Activated naive CD8-positive, alpha-beta T cell treated with anti-CD3 and anti-CD28 coated beads for 36 hours (primary cell): ENCODE measurements around the gene POLA1. TPM values are rescaled to one million over a fixed set of nuclear protein-coding genes. Genes with fewer than 3 reads are reported as not detected.

ENCODE experiments used
- DNase-seq: peaks from one replicate; pipeline ENCODE4 v3.0.0; 2021
- H3K27ac Mint-ChIP-seq: one replicate; pipeline ENCODE4 v1.8.0; 2022; ENCODE audit warnings: mild to moderate bottlenecking, moderate library complexity, mixed read lengths
- H3K27me3 Mint-ChIP-seq: one replicate; pipeline ENCODE4 v1.8.0; 2022; ENCODE audit warnings: mild to moderate bottlenecking, mixed read lengths
- H3K36me3 Mint-ChIP-seq: one replicate; pipeline ENCODE4 v1.8.0; 2021; ENCODE audit warnings: mild to moderate bottlenecking, mixed read lengths
- H3K4me1 Mint-ChIP-seq: one replicate; pipeline ENCODE4 v1.8.0; 2021; ENCODE audit warnings: mixed read lengths
- H3K4me3 Mint-ChIP-seq: one replicate; pipeline ENCODE4 v1.8.0; 2022; ENCODE audit warnings: mild to moderate bottlenecking, moderate library complexity, mixed read lengths
- H3K9me3 Mint-ChIP-seq: one replicate; pipeline ENCODE4 v1.8.0; 2022; ENCODE audit warnings: mixed read lengths
- total RNA-seq, 2 experiments: library from RNA; stranded (reverse); gene quantifications; one replicate each; pipeline ENCODE4 v1.2.3, GENCODE V29; 2021

POLA1 gene
- total RNA-seq, 2 experiments from 2014 or later, result 48.3 to 48.4 TPM

DNA sequence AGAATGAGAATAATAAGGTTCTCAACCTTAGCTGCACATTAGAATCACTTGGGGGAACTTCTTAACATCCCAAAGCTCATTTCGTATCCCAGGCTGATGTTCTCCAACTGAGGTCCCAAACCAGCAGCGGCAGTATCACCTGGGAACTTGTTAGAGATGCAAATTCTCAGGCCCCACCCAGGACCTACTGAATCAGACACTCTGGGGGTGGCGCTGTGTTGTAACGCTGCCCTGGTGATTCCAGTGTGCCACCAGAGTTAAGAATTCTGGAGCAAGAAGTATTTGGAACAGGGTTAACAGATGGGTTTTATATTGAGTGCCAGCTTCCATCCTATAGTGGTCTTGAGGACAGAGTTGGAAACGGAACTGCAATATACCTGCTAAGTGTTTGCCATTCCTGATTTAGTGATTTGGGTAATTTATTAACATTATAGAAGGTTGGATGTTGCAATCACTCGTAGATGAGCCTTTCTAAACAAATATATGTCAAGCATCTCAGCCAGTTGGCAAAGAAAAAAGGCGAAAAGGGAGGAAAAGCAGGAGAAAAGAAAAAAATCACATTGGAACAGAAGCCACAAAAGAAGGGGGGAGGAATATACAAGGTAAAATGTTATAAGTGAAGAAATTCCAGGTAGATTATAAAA is 181.0 kb downstream of the POLA1 start:
- H3K27ac Mint-ChIP-seq, result no peak overlapping the region
- H3K27me3 Mint-ChIP-seq, result no peaks in the 10 kb centered on the region
- no peak overlapping the region for H3K4me3 Mint-ChIP-seq
- no peak for DNase-seq
- no peaks in the 10 kb centered on the region for H3K4me1 Mint-ChIP-seq
- peaks cover 3% of the 10 kb centered on the region for H3K36me3 Mint-ChIP-seq
- H3K9me3 Mint-ChIP-seq, result no peaks in the 10 kb centered on the region

DNA sequence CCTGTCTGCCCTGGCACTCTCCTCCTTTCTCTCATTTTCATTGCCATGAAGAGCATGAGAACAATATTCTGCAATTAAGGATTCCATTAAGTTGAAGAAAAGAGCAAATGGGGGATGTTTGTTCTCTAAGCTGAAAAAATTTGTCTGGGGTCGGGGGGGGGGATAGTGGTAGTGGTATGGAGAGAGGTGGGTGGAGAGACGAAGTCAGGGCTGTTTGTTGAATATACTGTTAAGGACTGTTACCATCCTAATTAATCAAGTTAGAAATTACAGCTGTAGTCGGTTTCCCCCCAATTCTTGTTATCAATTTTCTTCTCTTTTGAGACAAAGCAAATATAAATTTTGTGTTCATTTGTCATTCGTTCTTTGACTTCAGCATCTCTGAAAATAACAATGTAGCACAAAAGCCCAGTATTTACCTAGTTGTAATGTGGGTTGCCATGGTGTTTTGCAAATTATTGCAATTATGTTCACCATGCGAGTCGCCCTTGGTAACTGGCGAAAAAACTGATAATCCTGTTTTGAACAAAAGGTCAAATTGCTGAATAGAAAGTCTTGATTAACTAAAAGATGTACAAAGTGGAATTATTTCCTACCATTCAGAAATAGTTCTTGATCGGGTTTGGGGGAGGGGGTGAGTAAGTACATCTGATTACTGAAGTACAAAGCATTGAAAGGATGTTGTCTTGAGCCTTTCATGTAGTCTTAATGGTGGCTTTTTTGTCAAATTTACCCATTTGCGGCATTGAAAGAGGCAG is 183.0 kb downstream of the POLA1 start:
- no peak overlapping the region for H3K4me3 Mint-ChIP-seq
- DNase-seq, result no peak
- H3K36me3 Mint-ChIP-seq, result peaks cover 6% of the 10 kb centered on the region
- H3K4me1 Mint-ChIP-seq, result no peaks in the 10 kb centered on the region
- no peaks in the 10 kb centered on the region for H3K9me3 Mint-ChIP-seq
- no peaks in the 10 kb centered on the region for H3K27me3 Mint-ChIP-seq
- no peak overlapping the region for H3K27ac Mint-ChIP-seq

DNA sequence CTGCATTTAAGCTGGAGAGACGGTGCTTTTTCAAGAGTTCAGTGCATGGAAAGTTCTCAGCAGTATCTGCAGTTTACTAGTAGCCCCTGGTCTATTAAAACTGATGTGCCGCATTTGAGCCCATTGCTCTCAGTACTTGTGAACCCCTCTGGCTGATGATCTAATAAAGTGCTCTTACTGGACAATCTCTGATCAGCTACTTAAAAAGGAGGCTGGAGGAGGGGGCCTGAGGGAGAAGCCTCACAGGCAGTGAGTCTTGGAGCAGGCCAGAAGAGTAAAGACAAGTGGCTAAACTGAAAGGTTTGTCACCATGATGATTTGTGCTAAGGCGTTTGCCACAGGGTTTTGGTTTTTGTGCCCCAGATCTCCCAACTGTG is 183.6 kb downstream of the POLA1 start:
- no peak overlapping the region for H3K27ac Mint-ChIP-seq
- H3K4me1 Mint-ChIP-seq, result no peaks in the 10 kb centered on the region
- DNase-seq, result no peak
- H3K9me3 Mint-ChIP-seq, result no peaks in the 10 kb centered on the region
- no peak overlapping the region for H3K4me3 Mint-ChIP-seq
- H3K36me3 Mint-ChIP-seq, result peaks cover 10% of the 10 kb centered on the region
- H3K27me3 Mint-ChIP-seq, result no peaks in the 10 kb centered on the region

DNA sequence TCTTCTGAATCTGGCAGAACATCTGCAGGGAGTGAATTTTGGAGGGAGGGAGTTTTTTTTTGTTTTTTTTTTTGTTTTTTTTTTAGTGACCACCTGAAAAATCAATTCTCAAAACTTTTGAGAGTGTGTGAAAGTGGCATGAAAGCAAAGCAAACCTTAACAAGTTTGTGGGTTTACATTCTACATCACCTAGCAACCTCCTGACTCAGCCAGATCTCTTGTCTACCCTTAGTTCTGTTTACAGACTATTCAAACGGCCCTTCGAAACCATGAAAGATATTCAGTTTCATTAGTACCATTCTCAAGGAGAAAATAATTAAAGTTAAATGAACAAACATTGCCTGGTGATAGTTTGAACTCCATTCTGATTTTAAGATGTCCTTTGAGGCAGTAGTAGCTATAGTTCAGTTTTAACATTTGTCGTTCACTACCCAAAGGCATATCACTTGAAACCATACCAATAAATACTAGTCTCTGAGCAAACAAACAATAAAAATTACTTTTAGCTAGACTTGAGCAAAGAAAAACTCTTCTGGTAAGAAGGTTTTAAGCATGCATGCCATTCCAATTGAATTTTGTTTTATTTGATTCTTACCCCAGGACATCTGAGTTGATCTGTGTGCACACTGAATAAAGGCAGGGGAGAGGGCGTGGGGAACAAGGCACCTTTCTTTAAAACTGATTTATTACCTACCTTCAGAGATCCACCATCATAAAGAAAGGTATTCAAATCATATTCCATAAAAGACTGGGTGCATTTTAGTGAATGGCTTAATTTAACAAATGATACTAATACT is 184.3 kb downstream of the POLA1 start:
- Mint-ChIP-seq H3K27me3 (no peaks in the 10 kb centered on the region), H3K9me3 (no peaks in the 10 kb centered on the region), H3K4me1 (no peaks in the 10 kb centered on the region), H3K27ac (no peak overlapping the region), H3K4me3 (no peak overlapping the region), H3K36me3 (peaks cover 12% of the 10 kb centered on the region)
- no peak for DNase-seq

- H3K27ac Mint-ChIP-seq, result no peak overlapping the region
- peaks cover 12% of the 10 kb centered on the region for H3K36me3 Mint-ChIP-seq
- DNase-seq, result no peak
- H3K9me3 Mint-ChIP-seq, result no peaks in the 10 kb centered on the region
- no peak overlapping the region for H3K4me3 Mint-ChIP-seq
- H3K4me1 Mint-ChIP-seq, result no peaks in the 10 kb centered on the region
- no peaks in the 10 kb centered on the region for H3K27me3 Mint-ChIP-seq
These were observed 186.0 kb downstream of the POLA1 start for GRCh38 chrX:24879679-24880078.

DNA sequence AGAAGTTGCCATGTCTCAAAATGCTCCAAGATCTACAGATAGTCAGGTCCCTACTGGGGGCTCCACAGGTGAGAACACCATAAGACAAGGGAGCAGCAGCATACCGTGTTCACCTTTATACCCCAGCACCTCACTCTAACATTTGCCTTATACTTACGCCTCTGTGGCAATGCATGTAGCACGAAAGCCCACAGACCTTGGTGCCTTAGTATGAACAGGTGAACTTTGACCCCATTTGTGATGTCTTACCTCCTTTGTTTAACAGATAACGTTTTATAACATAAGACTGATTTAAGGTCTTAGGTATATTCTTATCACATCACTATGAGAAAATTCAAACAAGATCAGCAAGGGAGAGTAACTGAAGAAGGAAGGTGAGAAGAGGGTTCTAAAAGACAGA is 193.2 kb downstream of the POLA1 start:
- no peaks in the 10 kb centered on the region for H3K27me3 Mint-ChIP-seq
- no peaks in the 10 kb centered on the region for H3K9me3 Mint-ChIP-seq
- peaks cover 32% of the 10 kb centered on the region for H3K36me3 Mint-ChIP-seq
- DNase-seq, result no peak
- H3K4me1 Mint-ChIP-seq, result peaks cover 1% of the 10 kb centered on the region
- H3K27ac Mint-ChIP-seq, result no peak overlapping the region
- no peak overlapping the region for H3K4me3 Mint-ChIP-seq

DNA sequence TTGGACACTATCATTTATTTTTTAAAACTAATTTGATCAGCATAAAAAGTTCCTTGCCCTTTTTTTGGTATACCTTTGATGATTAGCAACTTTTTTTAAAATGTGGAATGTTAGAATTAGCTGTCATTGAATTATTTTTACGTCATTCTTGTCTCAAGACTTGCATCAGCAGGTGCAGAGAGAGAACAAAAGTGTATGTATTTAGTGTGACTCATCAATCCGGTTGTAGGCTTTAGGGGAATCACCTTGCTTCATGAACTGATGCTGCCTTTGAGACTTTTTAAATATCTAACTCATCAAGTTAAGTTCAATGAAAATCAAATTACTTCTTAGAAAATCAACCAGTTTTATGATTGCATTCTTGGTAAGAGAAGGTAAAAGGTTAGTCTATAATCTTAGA is 197.0 kb downstream of the POLA1 start:
- peaks cover 2% of the 10 kb centered on the region for H3K9me3 Mint-ChIP-seq
- H3K27me3 Mint-ChIP-seq, result no peaks in the 10 kb centered on the region
- H3K36me3 Mint-ChIP-seq, result peaks cover 47% of the 10 kb centered on the region
- no peak overlapping the region for H3K4me3 Mint-ChIP-seq
- H3K27ac Mint-ChIP-seq, result no peak overlapping the region
- DNase-seq, result no peak
- H3K4me1 Mint-ChIP-seq, result peaks cover 1% of the 10 kb centered on the region

GRCh38 chrX:24899391-24899790 is 205.7 kb downstream of the POLA1 start:
- H3K27ac Mint-ChIP-seq, result no peak overlapping the region
- H3K4me3 Mint-ChIP-seq, result no peak overlapping the region
- H3K27me3 Mint-ChIP-seq, result no peaks in the 10 kb centered on the region
- no peaks in the 10 kb centered on the region for H3K9me3 Mint-ChIP-seq
- no peak for DNase-seq
- H3K36me3 Mint-ChIP-seq, result peaks cover 43% of the 10 kb centered on the region
- no peaks in the 10 kb centered on the region for H3K4me1 Mint-ChIP-seq

DNA sequence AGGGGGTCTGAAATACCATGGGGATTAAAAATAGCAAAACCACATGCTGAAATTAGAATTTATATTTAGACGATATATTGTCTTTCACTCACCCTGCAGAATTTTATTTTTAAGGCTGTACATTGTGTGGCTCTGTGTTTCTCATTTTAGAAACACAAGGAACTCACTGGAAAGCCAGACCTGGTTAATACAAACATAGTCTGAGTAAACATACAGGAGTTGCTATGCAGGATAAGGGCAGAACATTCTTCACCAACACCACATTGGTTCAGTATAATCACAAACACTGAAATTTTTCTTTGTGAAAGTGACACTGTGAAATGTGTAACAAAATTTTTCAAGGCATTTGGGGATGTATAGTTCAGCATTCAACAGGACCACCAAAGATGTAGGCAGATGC is 206.5 kb downstream of the POLA1 start:
- no peaks in the 10 kb centered on the region for H3K27me3 Mint-ChIP-seq
- H3K4me3 Mint-ChIP-seq, result no peak overlapping the region
- H3K27ac Mint-ChIP-seq, result no peak overlapping the region
- no peak for DNase-seq
- H3K9me3 Mint-ChIP-seq, result no peaks in the 10 kb centered on the region
- no peaks in the 10 kb centered on the region for H3K4me1 Mint-ChIP-seq
- H3K36me3 Mint-ChIP-seq, result peaks cover 41% of the 10 kb centered on the region

- H3K9me3 Mint-ChIP-seq, result no peaks in the 10 kb centered on the region
- no peaks in the 10 kb centered on the region for H3K27me3 Mint-ChIP-seq
- peaks cover 40% of the 10 kb centered on the region for H3K36me3 Mint-ChIP-seq
- no peak overlapping the region for H3K4me3 Mint-ChIP-seq
- no peaks in the 10 kb centered on the region for H3K4me1 Mint-ChIP-seq
- no peak for DNase-seq
- no peak overlapping the region for H3K27ac Mint-ChIP-seq
These were observed 209.1 kb downstream of the POLA1 start for GRCh38 chrX:24902806-24903205.

DNA sequence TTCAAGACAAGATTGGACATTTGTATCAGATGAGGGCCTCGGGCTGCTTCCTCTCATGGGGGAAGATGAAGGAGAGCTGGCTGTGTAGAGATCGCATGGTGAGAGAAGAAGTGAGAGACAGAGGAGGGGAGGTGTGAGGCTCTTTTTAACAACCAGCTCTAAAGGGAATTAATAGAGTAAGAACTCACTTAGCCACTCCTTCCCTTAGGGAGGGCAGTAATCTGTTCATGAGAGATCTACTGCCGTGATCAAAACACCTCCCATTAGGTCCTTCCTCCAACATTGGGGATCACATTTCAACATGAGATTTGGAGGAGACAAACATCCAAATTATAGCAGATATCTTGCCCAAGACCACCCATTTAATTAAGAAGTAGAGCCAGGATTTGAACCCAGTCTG is 225.0 kb downstream of the POLA1 start:
- DNase-seq, result no peak
- Mint-ChIP-seq H3K27ac (no peak overlapping the region), H3K4me3 (no peak overlapping the region), H3K27me3 (no peaks in the 10 kb centered on the region), H3K9me3 (no peaks in the 10 kb centered on the region), H3K4me1 (no peaks in the 10 kb centered on the region), H3K36me3 (peaks cover 18% of the 10 kb centered on the region)

DNA sequence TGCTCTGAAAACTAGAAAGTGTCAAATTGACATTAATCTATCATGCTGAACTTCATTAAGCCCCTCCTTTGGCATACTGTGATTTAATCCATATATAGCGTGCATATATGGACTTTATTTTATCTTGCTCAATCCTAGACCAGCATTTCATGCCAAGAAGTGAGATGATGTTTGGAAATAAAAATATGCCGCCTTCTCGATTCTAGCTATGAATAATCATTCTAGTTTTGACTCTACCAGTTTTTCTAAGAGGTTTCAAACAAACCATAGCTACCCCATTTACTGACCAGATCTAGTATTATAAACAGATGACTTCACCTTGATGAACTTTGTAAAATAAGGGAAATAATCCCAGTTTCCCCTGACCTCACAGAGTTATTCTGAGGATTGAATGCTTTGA is 227.1 kb downstream of the POLA1 start:
- Mint-ChIP-seq H3K36me3 (peaks cover 31% of the 10 kb centered on the region), H3K27me3 (no peaks in the 10 kb centered on the region), H3K4me3 (no peak overlapping the region), H3K4me1 (peaks cover 2% of the 10 kb centered on the region), H3K9me3 (no peaks in the 10 kb centered on the region), H3K27ac (no peak overlapping the region)
- no peak for DNase-seq

GRCh38 chrX:24925430-24925829 is 231.7 kb downstream of the POLA1 start:
- no peak for DNase-seq
- no peaks in the 10 kb centered on the region for H3K9me3 Mint-ChIP-seq
- no peaks in the 10 kb centered on the region for H3K27me3 Mint-ChIP-seq
- no peak overlapping the region for H3K4me3 Mint-ChIP-seq
- H3K36me3 Mint-ChIP-seq, result peaks cover 30% of the 10 kb centered on the region
- H3K4me1 Mint-ChIP-seq, result peaks cover 2% of the 10 kb centered on the region
- no peak overlapping the region for H3K27ac Mint-ChIP-seq

DNA sequence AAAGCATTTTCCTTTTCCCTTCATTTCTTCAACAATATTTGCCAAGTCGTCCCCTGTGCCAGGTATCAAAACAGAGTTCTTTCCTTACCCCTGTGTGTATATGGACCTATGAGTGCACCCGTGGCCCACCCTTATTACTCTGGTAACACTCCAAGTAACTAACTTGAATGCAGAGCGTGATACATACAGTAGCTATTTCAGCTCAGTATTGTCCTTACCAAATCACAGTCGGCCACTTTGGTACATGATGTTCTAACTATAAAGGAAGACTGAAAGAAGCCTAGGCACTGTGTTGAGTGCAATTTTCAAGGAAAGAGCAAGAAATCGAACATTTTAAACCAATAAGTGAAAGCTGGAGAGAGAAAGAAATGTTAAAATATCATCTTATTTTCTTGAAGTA is 233.7 kb downstream of the POLA1 start:
- Mint-ChIP-seq H3K4me1 (peaks cover 2% of the 10 kb centered on the region), H3K9me3 (no peaks in the 10 kb centered on the region), H3K4me3 (no peak overlapping the region), H3K36me3 (peaks cover 22% of the 10 kb centered on the region), H3K27me3 (no peaks in the 10 kb centered on the region), H3K27ac (no peak overlapping the region)
- no peak for DNase-seq

- no peak for DNase-seq
- no peak overlapping the region for H3K27ac Mint-ChIP-seq
- H3K36me3 Mint-ChIP-seq, result peaks cover 22% of the 10 kb centered on the region
- H3K9me3 Mint-ChIP-seq, result no peaks in the 10 kb centered on the region
- H3K27me3 Mint-ChIP-seq, result no peaks in the 10 kb centered on the region
- no peak overlapping the region for H3K4me3 Mint-ChIP-seq
- H3K4me1 Mint-ChIP-seq, result peaks cover 2% of the 10 kb centered on the region
These were observed 234.4 kb downstream of the POLA1 start for GRCh38 chrX:24928114-24928513.
